ENCODE measurements around the gene ZBTB17.
"Not testable (repeated sequence)": the region's sequence is repeated elsewhere in the genome, so short reads cannot be mapped to it uniquely, and the experiment has no call there.

Gene ZBTB17

GRCh38 chr1:15892857-15893599 is 82.9 kb downstream of the ZBTB17 start:
- not testable (repeated sequence) for DNase-seq

Data from activated naive CD4-positive, alpha-beta T cell treated with anti-CD3 and anti-CD28 coated beads, Interleukin-2, amount 50 U/mL, for 16 hours (primary cell).